DND-41 (cell line): ENCODE data around the gene ITGA6.
A peak's percentile ranks its signal among the peaks of the same experiment; 100 is the strongest.

Source experiments
- ATAC-seq: fragments of 200-7000 bp; cut with Tn5 transposase; 3 replicates; pipeline ENCODE4 v1.9.1; 2021; ENCODE audit warnings: low read depth; ENCODE audit not compliant: insufficient read depth
- DNase-seq: peaks from one replicate; pipeline ENCODE4 v3.0.0-alpha.2; 2020
- H2AFZ ChIP-seq: 2 replicates; pipeline ENCODE4 v1.6.0; 2012; ENCODE audit warnings: low read depth, low read length
- H3K27ac ChIP-seq: 2 replicates; pipeline ENCODE4 v1.5.1; 2012; ENCODE audit warnings: low read length, inconsistent platforms
- H3K27me3 ChIP-seq: fragments of 200-600 bp; sonication (generic); 2 replicates; pipeline ENCODE4 v1.6.0; 2012; ENCODE audit warnings: low read length, mild to moderate bottlenecking, inconsistent platforms; ENCODE audit not compliant: insufficient read depth, poor library complexity
- H3K36me3 ChIP-seq: 2 replicates; pipeline ENCODE4 v1.5.1; 2012; ENCODE audit warnings: low read length, inconsistent platforms; ENCODE audit not compliant: insufficient read depth
- H3K4me1 ChIP-seq: 2 replicates; pipeline ENCODE4 v1.5.1; 2012; ENCODE audit warnings: mild to moderate bottlenecking, low read length; ENCODE audit not compliant: insufficient read depth
- H3K4me2 ChIP-seq: 2 replicates; pipeline ENCODE4 v1.6.0; 2012; ENCODE audit warnings: mild to moderate bottlenecking, moderate library complexity, low read length, inconsistent platforms; ENCODE audit not compliant: insufficient read depth
- H3K4me3 ChIP-seq, 2 experiments: fragments of 200-600 bp in 1 of 2; shearing (Covaris generic) in 1 of 2; 2 replicates each; pipeline ENCODE4 v1.5.1; 2012 to 2016; ENCODE audit warnings: inconsistent platforms in 2 of 2, low read length in 2 of 2, mild to moderate bottlenecking in 2 of 2, low read depth in 1 of 2, moderate library complexity in 1 of 2
- H3K79me2 ChIP-seq: 2 replicates; pipeline ENCODE4 v1.6.0; 2012; ENCODE audit warnings: low read length, inconsistent platforms; ENCODE audit not compliant: insufficient read depth
- H3K9ac ChIP-seq: 2 replicates; pipeline ENCODE4 v1.6.0; 2012; ENCODE audit warnings: low read depth, mild to moderate bottlenecking, inconsistent platforms, low read length, moderate library complexity
- H3K9me3 ChIP-seq: 2 replicates; pipeline ENCODE4 v1.5.1; 2012; ENCODE audit warnings: low read length, moderate library complexity, mild to moderate bottlenecking, inconsistent platforms; ENCODE audit not compliant: insufficient read depth, severe bottlenecking
- H4K20me1 ChIP-seq: 2 replicates; pipeline ENCODE4 v1.6.0; 2012; ENCODE audit warnings: low read length; ENCODE audit not compliant: insufficient read depth
- CTCF ChIP-seq: IDR thresholded peaks from 2 replicates; pipeline ENCODE4 v1.5.1; 2012; ENCODE audit warnings: borderline replicate concordance, low read length, moderate library complexity, mild to moderate bottlenecking; ENCODE audit not compliant: poor library complexity, severe bottlenecking; ENCODE audit errors: extremely low read depth
- EZH2 ChIP-seq: IDR thresholded peaks from 3 replicates; pipeline ENCODE4 v1.6.1; 2012; ENCODE audit warnings: borderline replicate concordance, low read depth, mild to moderate bottlenecking, moderate library complexity, low read length, inconsistent platforms; ENCODE audit not compliant: severe bottlenecking

ITGA6 gene

GRCh38 chr2:172461591-172462372 lies 34.4 kb downstream of the ITGA6 start:
- peak; percentile 35 for ATAC-seq
- H3K4me2 ChIP-seq: no peak overlapping the region

GRCh38 chr2:172462373-172462848 lies 35.0 kb downstream of the ITGA6 start:
- H3K9ac ChIP-seq: no peak overlapping the region
- TF ChIP-seq CTCF: no peak
- TF ChIP-seq EZH2: no peak
- no peak overlapping the region for H3K4me2 ChIP-seq
- no peaks in the 10 kb centered on the region for H3K27me3 ChIP-seq
- no peaks in the 10 kb centered on the region for H3K36me3 ChIP-seq
- H3K79me2 ChIP-seq: no peaks in the 10 kb centered on the region
- H2AFZ ChIP-seq: no peak overlapping the region
- peaks cover 44% of the 10 kb centered on the region for H3K4me1 ChIP-seq
- H3K4me3 ChIP-seq: no peak overlapping the region
- H4K20me1 ChIP-seq: no peaks in the 10 kb centered on the region
- DNase-seq (no peak), ATAC-seq (no peak)
- H3K9me3 ChIP-seq: no peaks in the 10 kb centered on the region
- H3K27ac ChIP-seq: no peak overlapping the region

More at GRCh38 chr2:172461591-172462372, 34.4 kb downstream of the ITGA6 start:
- no peaks in the 10 kb centered on the region for H4K20me1 ChIP-seq
- TF ChIP-seq CTCF (peak; percentile 81), EZH2 (no peak)
- H3K4me3 ChIP-seq: no peak overlapping the region
- DNase-seq: peak; percentile 58
- H3K9me3 ChIP-seq: no peaks in the 10 kb centered on the region
- no peaks in the 10 kb centered on the region for H3K36me3 ChIP-seq
- H3K4me1 ChIP-seq: peaks cover 50% of the 10 kb centered on the region
- H2AFZ ChIP-seq: no peak overlapping the region
- no peaks in the 10 kb centered on the region for H3K79me2 ChIP-seq
- no peak overlapping the region for H3K9ac ChIP-seq
- no peak overlapping the region for H3K27ac ChIP-seq
- no peaks in the 10 kb centered on the region for H3K27me3 ChIP-seq

DNA sequence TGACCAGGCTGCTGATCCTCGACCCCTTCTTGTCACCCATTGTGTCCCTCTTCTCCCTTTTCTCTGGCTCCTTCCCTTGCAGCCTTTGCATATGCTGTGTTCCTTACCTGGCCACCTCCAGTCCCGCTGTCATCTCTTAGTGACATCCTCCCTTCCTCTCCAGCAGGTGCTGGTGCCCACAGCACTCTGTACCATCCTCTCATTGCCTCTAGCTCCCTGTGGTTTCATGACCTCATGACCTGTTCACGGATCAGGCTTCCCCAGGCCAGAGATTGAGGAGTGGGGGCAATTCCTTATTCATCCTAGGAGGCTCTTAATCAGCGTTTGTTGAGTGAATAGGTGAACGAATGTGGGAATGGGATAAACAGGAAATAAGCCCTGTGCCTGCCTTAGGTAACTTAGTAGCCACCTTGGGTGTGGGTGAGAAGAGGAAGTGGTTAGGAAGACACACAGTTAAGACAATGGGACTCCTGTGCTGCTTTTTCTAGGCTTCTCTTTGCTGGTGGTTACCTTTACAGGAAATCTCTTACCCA lies 35.5 kb downstream of the ITGA6 start:
- no peak overlapping the region for H3K9ac ChIP-seq
- H3K27me3 ChIP-seq: no peaks in the 10 kb centered on the region
- ATAC-seq (peak; percentile 85), DNase-seq (peak; percentile 64)
- H3K4me1 ChIP-seq: peaks cover 39% of the 10 kb centered on the region
- no peak overlapping the region for H3K4me2 ChIP-seq
- no peaks in the 10 kb centered on the region for H3K36me3 ChIP-seq
- no peak overlapping the region for H3K4me3 ChIP-seq
- H3K9me3 ChIP-seq: no peaks in the 10 kb centered on the region
- TF ChIP-seq CTCF (no peak), EZH2 (no peak)
- no peaks in the 10 kb centered on the region for H4K20me1 ChIP-seq
- no peaks in the 10 kb centered on the region for H3K79me2 ChIP-seq
- no peak overlapping the region for H2AFZ ChIP-seq
- peak overlapping the region; percentile 42; the same call in 1 of the 2 replicates for H3K27ac ChIP-seq
